Measurements from ENCODE around the gene KCNIP2.

KCNIP2 gene

DNA sequence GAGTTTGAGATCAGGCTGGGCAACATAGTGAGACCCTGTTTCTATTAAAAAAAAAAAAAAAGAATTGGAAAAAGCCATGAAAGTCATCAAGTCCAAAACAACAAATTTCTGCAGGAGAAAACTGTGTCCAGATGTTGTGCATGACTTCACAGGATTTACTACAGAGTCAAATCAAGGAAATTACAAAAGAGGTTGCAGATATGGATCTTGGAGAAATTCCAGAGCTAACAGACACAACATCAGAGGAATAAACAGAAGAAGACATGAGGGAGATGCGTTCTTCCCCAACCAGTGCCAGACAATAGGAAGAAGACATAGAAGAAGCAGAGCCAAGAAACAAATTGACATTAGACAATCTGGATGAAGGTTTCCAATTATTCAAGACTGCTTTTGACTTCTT is 24.3 kb upstream of the KCNIP2 start:
- Histone ChIP-seq H4K20me1 (ENCODE audit: insufficient read depth, low read length) (no peaks in the 10 kb centered on the region), H3K4me1 (ENCODE audit: low read length) (no peaks in the 10 kb centered on the region), H3K4me2 (ENCODE audit: low read depth, low read length) (no peak overlapping the region), H3K27ac (ENCODE audit: low read length) (no peak overlapping the region), H3K9ac (ENCODE audit: low read length) (no peak overlapping the region), H3F3A (ENCODE audit: insufficient read depth, low read length) (no peaks in the 10 kb centered on the region), H3K36me3 (replicated peaks; ENCODE audit: insufficient read depth, low read length) (no peaks in the 10 kb centered on the region), H3K9me2 (replicated peaks; ENCODE audit: insufficient read depth, low read length) (no peaks in the 10 kb centered on the region), H3K4me3 (ENCODE audit: low read length) (no peak overlapping the region), H3K79me2 (ENCODE audit: low read length) (no peaks in the 10 kb centered on the region), H2AFZ (ENCODE audit: low read length) (no peak overlapping the region), H3K9me3 (replicated peaks; ENCODE audit: insufficient read depth, low read length) (no peaks in the 10 kb centered on the region), H3K27me3 (replicated peaks; ENCODE audit: insufficient read depth, low read length) (no peaks in the 10 kb centered on the region)
- DNase-seq: no peak
- TF ChIP-seq, protein P1, sequence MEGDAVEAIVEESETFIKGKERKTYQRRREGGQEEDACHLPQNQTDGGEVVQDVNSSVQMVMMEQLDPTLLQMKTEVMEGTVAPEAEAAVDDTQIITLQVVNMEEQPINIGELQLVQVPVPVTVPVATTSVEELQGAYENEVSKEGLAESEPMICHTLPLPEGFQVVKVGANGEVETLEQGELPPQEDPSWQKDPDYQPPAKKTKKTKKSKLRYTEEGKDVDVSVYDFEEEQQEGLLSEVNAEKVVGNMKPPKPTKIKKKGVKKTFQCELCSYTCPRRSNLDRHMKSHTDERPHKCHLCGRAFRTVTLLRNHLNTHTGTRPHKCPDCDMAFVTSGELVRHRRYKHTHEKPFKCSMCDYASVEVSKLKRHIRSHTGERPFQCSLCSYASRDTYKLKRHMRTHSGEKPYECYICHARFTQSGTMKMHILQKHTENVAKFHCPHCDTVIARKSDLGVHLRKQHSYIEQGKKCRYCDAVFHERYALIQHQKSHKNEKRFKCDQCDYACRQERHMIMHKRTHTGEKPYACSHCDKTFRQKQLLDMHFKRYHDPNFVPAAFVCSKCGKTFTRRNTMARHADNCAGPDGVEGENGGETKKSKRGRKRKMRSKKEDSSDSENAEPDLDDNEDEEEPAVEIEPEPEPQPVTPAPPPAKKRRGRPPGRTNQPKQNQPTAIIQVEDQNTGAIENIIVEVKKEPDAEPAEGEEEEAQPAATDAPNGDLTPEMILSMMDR (IDR thresholded peaks at IDR 0.05; ENCODE audit: low read length): no peak

DNA sequence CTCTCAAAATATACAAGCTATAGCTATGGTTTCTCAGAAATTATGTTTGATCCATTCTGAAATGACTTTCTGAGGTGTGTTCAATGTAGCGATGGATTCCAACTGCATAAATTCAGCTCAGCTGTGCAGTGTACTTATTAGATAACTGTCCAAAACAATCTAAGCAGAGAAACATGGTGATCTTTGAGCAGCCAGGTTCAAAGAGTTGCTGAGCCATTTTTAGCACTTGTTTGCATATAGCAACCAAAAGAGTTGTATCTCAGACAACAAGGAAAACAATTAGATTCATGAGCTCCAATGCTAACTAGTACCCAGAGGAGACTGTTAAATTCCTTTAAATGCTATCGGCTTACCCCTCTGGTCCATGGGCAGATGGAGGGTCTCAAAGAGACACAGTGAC is 15.9 kb upstream of the KCNIP2 start:
- Histone ChIP-seq H3K27me3 (replicated peaks; ENCODE audit: insufficient read depth, low read length) (no peaks in the 10 kb centered on the region), H4K20me1 (ENCODE audit: insufficient read depth, low read length) (no peaks in the 10 kb centered on the region), H3K4me3 (ENCODE audit: low read length) (no peak overlapping the region), H3K36me3 (replicated peaks; ENCODE audit: insufficient read depth, low read length) (no peaks in the 10 kb centered on the region), H3K79me2 (ENCODE audit: low read length) (no peaks in the 10 kb centered on the region), H3K9me2 (replicated peaks; ENCODE audit: insufficient read depth, low read length) (no peaks in the 10 kb centered on the region), H3K27ac (ENCODE audit: low read length) (peak overlapping the region; percentile 14; the same call in 1 of the 2 replicates), H3K4me1 (ENCODE audit: low read length) (peaks cover 11% of the 10 kb centered on the region), H2AFZ (ENCODE audit: low read length) (no peak overlapping the region), H3K9ac (ENCODE audit: low read length) (no peak overlapping the region), H3K9me3 (replicated peaks; ENCODE audit: insufficient read depth, low read length) (no peaks in the 10 kb centered on the region), H3F3A (ENCODE audit: insufficient read depth, low read length) (no peaks in the 10 kb centered on the region), H3K4me2 (ENCODE audit: low read depth, low read length) (peak overlapping the region; percentile 56; the same call in 1 of the 2 replicates)
- peak; percentile 18 for DNase-seq
- TF ChIP-seq, protein P1 (IDR thresholded peaks at IDR 0.05; ENCODE audit: low read length): no peak
- no peak for TF ChIP-seq EZH2 (optimal IDR thresholded peaks at IDR 0.05; ENCODE audit: low read depth, low read length)
- no peak for TF ChIP-seq EZH2phosphoT487 (IDR thresholded peaks at IDR 0.05; ENCODE audit: low read length)

DNA sequence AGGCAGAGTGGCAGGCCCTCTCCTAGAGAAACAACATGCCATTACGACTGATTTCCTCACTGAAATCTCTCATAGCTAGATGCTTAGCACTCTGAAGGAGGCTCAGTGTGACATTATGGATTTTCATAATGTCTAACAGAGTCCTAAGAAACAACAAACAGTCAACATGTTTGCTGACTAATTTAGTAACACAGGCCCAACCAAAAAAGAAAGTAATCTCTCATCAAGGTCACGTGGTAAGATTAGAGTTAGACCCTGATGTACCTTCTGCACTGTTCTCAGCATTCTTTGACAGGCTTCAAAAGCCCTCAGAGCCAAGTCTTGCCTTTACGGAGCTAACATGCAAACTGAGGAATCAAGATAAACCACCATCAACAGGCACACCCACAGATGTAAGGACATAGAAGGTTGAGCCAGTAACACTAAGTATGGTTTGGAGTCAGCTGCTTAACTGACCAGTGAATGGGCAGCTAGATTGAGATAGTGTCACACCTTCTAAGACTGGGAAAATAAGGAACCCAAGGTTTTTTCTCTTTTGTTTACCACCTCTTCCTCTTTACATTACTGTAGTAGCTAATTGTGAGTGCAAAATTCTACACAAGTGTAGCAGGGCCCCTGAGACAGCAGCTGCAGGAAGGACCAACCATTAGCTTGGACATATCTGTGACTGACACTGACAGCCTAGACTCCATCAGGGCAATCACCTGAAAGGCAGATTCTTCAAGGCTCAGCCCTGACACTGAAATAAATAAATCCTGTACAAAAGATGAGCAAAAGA is 15.3 kb upstream of the KCNIP2 start:
- Histone ChIP-seq H3K27me3 (replicated peaks; ENCODE audit: insufficient read depth, low read length) (no peaks in the 10 kb centered on the region), H3K36me3 (replicated peaks; ENCODE audit: insufficient read depth, low read length) (no peaks in the 10 kb centered on the region), H3K27ac (ENCODE audit: low read length) (peak overlapping the region; percentile 14; the same call in 1 of the 2 replicates), H3K4me2 (ENCODE audit: low read depth, low read length) (peak overlapping the region; percentile 56; the same call in 1 of the 2 replicates), H3K9ac (ENCODE audit: low read length) (peak overlapping the region; percentile 16; the same call in 1 of the 2 replicates), H2AFZ (ENCODE audit: low read length) (no peak overlapping the region), H3K4me1 (ENCODE audit: low read length) (peaks cover 11% of the 10 kb centered on the region), H3K9me3 (replicated peaks; ENCODE audit: insufficient read depth, low read length) (no peaks in the 10 kb centered on the region), H3F3A (ENCODE audit: insufficient read depth, low read length) (no peaks in the 10 kb centered on the region), H3K4me3 (ENCODE audit: low read length) (peak overlapping the region; percentile 22; the same call in 1 of the 2 replicates), H4K20me1 (ENCODE audit: insufficient read depth, low read length) (no peaks in the 10 kb centered on the region), H3K9me2 (replicated peaks; ENCODE audit: insufficient read depth, low read length) (no peaks in the 10 kb centered on the region), H3K79me2 (ENCODE audit: low read length) (no peaks in the 10 kb centered on the region)
- no peak for TF ChIP-seq EZH2phosphoT487 (IDR thresholded peaks at IDR 0.05; ENCODE audit: low read length)
- no peak for TF ChIP-seq EZH2 (optimal IDR thresholded peaks at IDR 0.05; ENCODE audit: low read depth, low read length)
- TF ChIP-seq, protein P1 (IDR thresholded peaks at IDR 0.05; ENCODE audit: low read length): no peak
- DNase-seq: peak; percentile 34

Measured in MM.1S (cell line).